Neural progenitor cell (in vitro differentiated cells): ENCODE results near the gene PIGM.
A peak's percentile ranks its signal among the peaks of the same experiment; 100 is the strongest.

Experiments used
- EZH2 ChIP-seq: fragments of 200-600 bp; sonication (generic); IDR thresholded peaks from 2 replicates; pipeline ENCODE4 v1.6.1; 2017; ENCODE audit warnings: antibody characterized with exemption, mild to moderate bottlenecking, moderate library complexity
- TF ChIP-seq, protein P1 (sequence below): fragments of 200-600 bp; sonication (generic); IDR thresholded peaks from 2 replicates; pipeline ENCODE4 v1.5.1; 2017; ENCODE audit warnings: antibody characterized with exemption, mild to moderate bottlenecking

DNA sequence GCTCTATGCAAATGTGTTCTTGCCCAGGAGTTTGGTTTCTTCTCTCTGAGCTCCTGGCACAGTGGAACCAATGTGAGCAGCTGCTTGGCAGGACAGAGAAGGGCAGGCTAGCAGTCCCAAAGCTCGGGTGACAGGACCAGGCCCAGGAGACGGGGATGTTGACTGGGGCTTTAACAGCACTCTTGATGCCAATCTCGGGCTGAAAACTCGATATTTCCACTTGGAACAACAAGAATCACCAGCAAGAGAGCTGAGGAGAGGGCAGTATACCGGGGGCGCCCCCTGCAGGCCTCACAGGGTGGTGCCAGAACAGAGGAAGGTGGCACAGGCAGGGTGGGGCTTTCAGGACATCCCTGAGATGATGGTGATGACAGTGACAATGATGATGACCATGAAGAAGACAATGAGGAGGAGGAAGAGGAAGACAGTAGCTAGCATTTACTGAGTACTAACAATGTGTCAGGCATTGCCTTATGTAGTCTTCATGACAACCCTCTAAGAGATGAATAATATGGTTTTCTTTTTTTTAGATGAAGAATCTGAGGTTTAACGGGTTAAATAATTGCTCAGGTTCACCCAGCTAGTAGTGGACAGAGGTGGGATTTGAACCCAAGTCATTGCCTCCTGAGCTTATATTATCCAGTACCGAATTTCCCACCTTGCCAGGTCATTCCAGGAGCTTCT lies 46.9 kb upstream of the PIGM start:
- TF ChIP-seq EZH2, result no peak
- TF ChIP-seq, protein P1, sequence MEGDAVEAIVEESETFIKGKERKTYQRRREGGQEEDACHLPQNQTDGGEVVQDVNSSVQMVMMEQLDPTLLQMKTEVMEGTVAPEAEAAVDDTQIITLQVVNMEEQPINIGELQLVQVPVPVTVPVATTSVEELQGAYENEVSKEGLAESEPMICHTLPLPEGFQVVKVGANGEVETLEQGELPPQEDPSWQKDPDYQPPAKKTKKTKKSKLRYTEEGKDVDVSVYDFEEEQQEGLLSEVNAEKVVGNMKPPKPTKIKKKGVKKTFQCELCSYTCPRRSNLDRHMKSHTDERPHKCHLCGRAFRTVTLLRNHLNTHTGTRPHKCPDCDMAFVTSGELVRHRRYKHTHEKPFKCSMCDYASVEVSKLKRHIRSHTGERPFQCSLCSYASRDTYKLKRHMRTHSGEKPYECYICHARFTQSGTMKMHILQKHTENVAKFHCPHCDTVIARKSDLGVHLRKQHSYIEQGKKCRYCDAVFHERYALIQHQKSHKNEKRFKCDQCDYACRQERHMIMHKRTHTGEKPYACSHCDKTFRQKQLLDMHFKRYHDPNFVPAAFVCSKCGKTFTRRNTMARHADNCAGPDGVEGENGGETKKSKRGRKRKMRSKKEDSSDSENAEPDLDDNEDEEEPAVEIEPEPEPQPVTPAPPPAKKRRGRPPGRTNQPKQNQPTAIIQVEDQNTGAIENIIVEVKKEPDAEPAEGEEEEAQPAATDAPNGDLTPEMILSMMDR, result peak; percentile 97
